Activated CD8-positive, alpha-beta T cell treated with anti-CD3 and anti-CD28 coated beads, Interleukin-2, amount 10 ng/mL, durations not matched to agents 7 days and 5 days (primary cell): Measurements from ENCODE around the gene TLCD2. TPM values are rescaled to one million over a fixed set of nuclear protein-coding genes. Genes with fewer than 3 reads are reported as not detected.
"Not testable (repeated sequence)": the region's sequence is repeated elsewhere in the genome, so short reads cannot be mapped to it uniquely, and the experiment has no call there.

Source experiments
- ATAC-seq: fragments of 150-1000 bp; cut with Tn5 transposase; one replicate; pipeline ENCODE4 v1.10.0; 2021; ENCODE audit warnings: moderate library complexity
- CTCF ChIA-PET: fragments of 350-600 bp; sonication (Branson Sonifier 250); formaldehyde crosslinking; loops from one replicate; lab custom pipeline; 2021; ENCODE audit warnings: antibody characterized with exemption; lab: Charles Lee
- POLR2A ChIA-PET: fragments of 350-600 bp; sonication (Branson Sonifier 250); formaldehyde crosslinking; loops from one replicate; lab custom pipeline; 2021; ENCODE audit warnings: antibody characterized with exemption; lab: Charles Lee
- DNase-seq: peaks from one replicate; pipeline ENCODE4 v3.0.0-alpha.2; 2020
- H3K27ac Mint-ChIP-seq: one replicate; pipeline ENCODE4 v1.8.0; 2021; ENCODE audit warnings: mild to moderate bottlenecking, mixed read lengths
- H3K27me3 Mint-ChIP-seq: one replicate; pipeline ENCODE4 v1.8.0; 2021; ENCODE audit warnings: low read depth, mixed read lengths
- H3K36me3 Mint-ChIP-seq: one replicate; pipeline ENCODE4 v1.8.0; 2021; ENCODE audit warnings: low read depth, mixed read lengths
- H3K4me1 Mint-ChIP-seq: one replicate; pipeline ENCODE4 v1.8.0; 2021; ENCODE audit warnings: low read depth, mixed read lengths
- H3K4me3 Mint-ChIP-seq: one replicate; pipeline ENCODE4 v1.8.0; 2021; ENCODE audit warnings: mild to moderate bottlenecking, mixed read lengths
- H3K9me3 Mint-ChIP-seq: one replicate; pipeline ENCODE4 v1.8.0; 2022; ENCODE audit warnings: mixed read lengths; ENCODE audit not compliant: insufficient read depth
- total RNA-seq, 2 experiments: library from RNA; stranded (reverse); gene quantifications; one replicate each; pipeline ENCODE4 v1.2.3, GENCODE V29; 2021

TLCD2 gene
- total RNA-seq, 2 experiments from 2014 or later: 0.13 TPM; not detected in 1

DNA sequence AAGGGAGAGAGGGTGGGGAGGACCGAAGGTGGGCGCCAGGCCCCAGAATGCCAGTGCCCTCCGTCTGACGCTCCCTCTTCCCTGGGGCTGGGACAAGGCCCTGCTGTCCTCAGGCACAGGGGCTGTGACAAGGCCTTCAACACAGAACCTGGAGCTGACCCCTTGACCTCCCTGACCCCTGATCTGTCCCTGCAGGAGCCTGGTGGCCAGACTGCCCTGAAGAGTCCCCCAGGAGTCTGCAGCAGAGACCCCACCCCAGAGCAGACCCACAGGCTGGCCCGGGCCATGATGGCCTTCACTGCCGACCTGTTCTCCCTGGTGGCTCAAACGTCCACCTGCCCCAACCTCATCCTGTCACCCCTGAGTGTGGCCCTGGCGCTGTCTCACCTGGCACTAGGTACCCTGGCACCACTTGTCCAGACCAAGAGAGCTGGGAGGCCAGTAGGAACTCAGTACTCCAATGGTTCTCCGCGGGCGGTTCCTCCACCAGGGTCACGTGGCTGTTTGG, 35.4 kb upstream of the TLCD2 start:
- POLR2A ChIA-PET: no interaction called here
- H3K4me1 Mint-ChIP-seq: no peaks in the 10 kb centered on the region
- H3K36me3 Mint-ChIP-seq: no peaks in the 10 kb centered on the region
- DNase-seq: no peak
- H3K27me3 Mint-ChIP-seq: no peaks in the 10 kb centered on the region
- no peaks in the 10 kb centered on the region for H3K9me3 Mint-ChIP-seq
- no peak overlapping the region for H3K27ac Mint-ChIP-seq
- CTCF ChIA-PET: no interaction called here
- ATAC-seq: no peak
- no peak overlapping the region for H3K4me3 Mint-ChIP-seq

DNA sequence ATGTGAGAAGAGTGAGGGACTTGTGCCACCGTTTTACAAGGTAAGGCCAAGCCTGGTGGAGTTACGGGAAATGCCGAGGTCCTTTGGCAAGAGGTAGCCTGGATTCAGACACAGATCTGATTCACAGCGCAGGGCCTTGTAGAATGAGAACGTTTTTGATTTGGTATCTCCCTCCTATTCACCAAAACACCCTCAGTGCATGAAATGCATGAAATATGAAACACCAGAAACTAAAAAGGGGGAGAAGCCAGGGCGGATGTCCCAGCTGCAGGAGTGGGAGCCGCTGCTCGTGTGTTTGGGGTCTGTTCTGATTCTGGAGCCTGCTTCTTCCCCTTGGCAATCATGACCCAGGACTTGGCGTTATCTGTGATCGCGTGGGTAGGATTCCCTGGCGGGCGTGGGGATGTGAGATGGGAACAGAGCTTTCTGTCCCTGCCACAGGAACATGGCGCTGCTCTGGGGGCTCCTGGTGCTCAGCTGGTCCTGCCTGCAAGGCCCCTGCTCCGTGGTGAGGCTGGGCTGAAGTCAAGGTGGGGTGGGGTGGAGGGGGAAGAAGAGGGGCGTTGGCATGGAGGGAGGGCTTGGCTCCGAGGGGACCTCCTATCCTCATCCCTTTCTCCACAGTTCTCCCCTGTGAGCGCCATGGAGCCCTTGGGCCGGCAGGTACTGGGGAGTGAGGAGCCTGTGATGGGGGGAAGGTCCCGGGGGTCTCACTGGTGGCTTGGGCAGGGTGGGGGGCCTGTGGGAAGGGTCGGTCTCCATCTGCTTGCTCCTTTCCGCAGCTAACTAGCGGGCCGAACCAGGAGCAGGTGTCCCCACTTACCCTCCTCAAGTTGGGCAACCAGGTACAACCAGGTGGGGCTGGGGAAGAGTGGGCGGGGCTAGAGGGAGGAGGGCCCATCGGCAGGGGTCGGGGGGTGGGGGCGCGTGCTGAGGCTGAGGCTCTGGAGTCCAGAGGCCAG, 34.7 kb upstream of the TLCD2 start:
- POLR2A ChIA-PET: no interaction called here
- CTCF ChIA-PET: no interaction called here
- ATAC-seq (no peak), DNase-seq (no peak)
- Mint-ChIP-seq H3K9me3 (no peaks in the 10 kb centered on the region), H3K27me3 (no peaks in the 10 kb centered on the region), H3K4me3 (no peak overlapping the region), H3K27ac (no peak overlapping the region), H3K4me1 (no peaks in the 10 kb centered on the region), H3K36me3 (no peaks in the 10 kb centered on the region)

DNA sequence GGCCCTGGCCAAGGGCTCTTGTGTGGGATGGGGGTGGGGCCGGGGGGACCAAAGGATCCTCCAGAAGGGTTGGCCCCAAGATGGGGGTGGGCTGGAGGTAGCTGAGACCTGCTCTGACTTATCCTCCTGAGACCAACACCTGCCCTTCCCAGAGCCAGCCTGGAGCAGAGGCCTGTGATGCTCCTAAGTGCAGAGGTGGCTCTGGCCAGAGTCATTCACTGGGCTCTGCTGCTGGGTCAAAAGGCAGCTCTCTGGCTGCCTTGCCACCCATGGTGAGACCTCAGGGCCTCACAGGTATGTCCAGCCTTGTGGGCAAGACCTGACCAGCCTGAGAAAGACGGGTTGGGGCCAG, 32.9 kb upstream of the TLCD2 start:
- CTCF ChIA-PET: no interaction called here
- no peak overlapping the region for H3K4me3 Mint-ChIP-seq
- no peaks in the 10 kb centered on the region for H3K4me1 Mint-ChIP-seq
- no peak overlapping the region for H3K27ac Mint-ChIP-seq
- H3K9me3 Mint-ChIP-seq: no peaks in the 10 kb centered on the region
- no peaks in the 10 kb centered on the region for H3K27me3 Mint-ChIP-seq
- H3K36me3 Mint-ChIP-seq: no peaks in the 10 kb centered on the region
- DNase-seq (no peak), ATAC-seq (no peak)
- POLR2A ChIA-PET: interaction anchor here (1.0 kb wide), 1 partner anchor 14 kb away, joined by 3 read pairs; no protein-coding TSS in a partner anchor

DNA sequence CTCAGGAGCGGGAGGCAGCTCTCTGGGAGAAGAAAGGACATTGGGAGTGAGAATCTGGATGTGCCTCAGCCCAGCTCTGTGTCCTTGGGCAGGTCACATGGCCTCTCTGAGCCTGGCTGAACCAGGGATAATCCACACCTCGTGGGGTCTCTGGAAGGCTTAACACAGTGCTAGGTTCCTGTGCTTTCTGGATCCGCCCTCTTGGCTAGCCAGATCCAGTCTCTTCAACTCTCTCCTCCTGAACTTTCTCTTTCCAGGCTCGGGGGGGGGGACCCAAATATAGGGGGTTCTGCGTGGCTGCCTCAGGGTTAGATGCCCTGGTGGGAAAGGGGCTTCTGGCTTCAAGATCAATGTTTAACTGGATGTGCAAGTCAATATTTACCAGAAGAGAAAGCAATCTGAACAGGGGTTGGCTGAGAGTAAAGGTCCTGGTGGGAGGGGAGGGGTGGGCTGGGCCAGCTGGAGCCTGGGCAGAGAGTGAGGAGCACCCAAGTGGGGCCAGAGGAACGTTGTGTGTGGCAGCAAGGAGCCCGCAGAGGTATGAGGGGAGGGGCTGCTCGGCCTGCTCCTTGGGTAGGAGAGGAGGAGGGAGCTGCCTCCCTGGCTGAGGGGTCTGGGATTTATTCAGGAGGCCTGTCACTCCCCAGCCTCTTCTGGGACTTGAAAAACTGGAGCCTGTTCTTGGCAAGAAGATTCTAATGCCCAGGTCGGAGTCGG, 32.4 kb upstream of the TLCD2 start, which contains the start of gene SERPINF2:
TSS of gene SERPINF2 (plus strand) at position 501 of the 717 bp plus-strand sequence. CDS start 2,125 bp downstream, outside the sequence.
- Mint-ChIP-seq H3K9me3 (no peaks in the 10 kb centered on the region), H3K4me3 (no peak within 1 kb of the TSS), H3K27ac (no peak within 1 kb of the TSS), H3K27me3 (no peaks in the 10 kb centered on the region), H3K4me1 (no peaks in the 10 kb centered on the region), H3K36me3 (peaks cover 2% of the 10 kb centered on the region)
- DNase-seq: no peak
- ATAC-seq: no peak
- ChIA-PET CTCF (no interaction called here), POLR2A (interaction anchor here (1.0 kb wide), 1 partner anchor 15 kb away, joined by 3 read pairs; no protein-coding TSS in a partner anchor)

DNA sequence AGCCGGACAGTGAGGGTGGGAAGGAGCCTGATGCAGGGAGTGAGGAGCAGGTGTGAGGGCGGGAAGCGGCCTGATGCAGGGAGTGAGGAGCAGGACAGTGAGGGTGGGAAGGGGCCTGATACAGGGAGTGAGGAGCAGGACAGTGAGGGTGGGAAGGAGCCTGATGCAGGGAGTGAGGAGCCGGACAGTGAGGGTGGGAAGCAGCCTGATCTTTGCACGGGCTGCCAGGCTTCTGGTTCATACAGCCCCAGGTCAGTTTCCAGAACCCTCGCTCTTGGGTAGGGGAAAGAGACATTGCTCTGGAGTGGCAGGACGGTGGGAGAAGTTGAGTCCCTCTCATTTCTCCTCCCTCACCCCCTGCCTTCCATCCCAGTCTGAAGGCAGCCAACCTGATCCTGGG, 31.7 kb upstream of the TLCD2 start:
- H3K4me3 Mint-ChIP-seq, CTCF ChIA-PET, H3K9me3 Mint-ChIP-seq, H3K36me3 Mint-ChIP-seq, POLR2A ChIA-PET, H3K27ac Mint-ChIP-seq, H3K27me3 Mint-ChIP-seq, H3K4me1 Mint-ChIP-seq, DNase-seq, ATAC-seq: not testable (repeated sequence)

DNA sequence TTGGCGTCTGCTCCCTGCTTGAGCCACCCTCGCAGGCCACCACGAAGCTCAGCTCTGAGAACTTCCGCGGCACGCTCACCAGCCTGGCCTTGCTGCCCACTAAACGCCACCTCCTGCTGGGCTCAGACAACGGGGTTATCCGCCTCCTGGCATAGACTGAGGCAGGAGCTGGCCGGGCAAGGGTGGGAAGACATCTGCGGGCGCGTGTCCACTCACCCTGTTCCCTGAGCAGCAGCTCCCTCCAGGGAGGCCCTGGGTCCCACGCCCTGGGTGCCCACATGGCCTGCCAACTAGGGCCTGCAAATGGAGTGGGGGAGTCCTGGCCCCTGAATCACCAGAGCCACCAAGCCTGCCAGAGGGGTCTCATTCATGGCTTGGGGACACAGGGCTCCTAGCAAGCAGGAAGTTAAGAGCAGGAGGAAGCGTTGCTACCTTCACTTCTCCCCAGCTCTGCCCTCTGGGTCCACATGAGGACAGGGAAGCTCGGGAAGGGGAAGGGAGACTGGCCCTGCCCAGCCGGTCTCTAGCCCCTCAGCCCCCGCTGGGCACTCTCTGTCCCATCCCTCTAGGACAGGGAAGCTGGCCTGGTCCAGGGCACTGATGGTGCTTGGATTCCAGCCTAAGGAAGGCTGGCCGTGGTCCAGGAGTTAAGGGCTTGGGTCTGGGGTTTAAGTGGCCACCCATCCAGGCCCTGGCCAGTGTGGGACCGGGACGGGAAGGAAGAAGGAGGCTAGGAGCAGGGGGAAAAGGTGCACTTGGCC, 27.5 kb upstream of the TLCD2 start:
- H3K27ac Mint-ChIP-seq: no peak overlapping the region
- POLR2A ChIA-PET: interaction anchor here (1.1 kb wide), 1 partner anchor 9 kb away, joined by 3 read pairs; no protein-coding TSS in a partner anchor

DNA sequence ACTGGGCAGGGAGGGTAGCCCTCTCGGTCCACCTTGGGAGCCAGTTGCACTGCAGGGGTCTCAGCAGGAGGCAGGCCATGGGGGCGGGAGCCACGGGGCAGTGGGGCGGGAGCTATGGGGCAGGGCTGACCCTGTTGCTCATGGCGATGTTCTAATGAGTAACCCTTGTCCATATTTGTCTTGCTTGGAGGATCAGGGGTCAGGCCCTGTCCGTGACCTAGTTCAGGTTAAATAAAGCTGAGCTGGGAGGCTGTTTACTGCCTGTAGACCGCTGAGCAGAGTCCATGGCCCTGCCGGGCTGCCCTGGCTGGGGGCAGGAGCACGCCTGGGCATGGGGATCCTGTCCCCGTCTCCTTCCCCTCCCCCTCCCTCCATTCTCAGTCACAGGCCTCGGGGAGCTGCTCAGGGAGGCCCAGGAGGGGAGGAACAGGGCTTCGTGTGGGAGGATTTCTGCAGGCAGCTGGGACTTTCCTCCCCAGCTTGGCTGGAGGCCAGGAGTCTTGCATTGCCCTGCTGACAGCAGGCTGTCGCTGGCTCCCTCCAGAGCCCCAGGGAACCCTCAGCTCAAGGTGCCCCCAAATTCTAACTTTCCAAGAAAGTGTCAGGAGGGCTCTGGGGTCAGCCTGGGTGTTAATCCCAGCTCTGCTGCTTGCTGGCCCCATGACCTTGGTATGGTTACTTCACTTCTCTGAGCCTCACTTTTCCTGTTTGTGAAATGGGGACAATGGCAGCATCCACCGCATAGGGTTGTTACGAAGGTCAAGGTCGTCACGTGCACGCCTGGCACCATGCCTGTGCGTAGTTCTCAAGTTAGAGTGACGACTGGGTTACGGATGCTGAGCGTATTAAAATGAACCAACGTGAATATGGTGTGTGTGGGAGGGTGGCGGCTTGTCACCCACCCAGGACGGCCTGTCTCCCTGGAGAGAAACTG, 26.4 kb upstream of the TLCD2 start:
- H3K4me1 Mint-ChIP-seq: peaks cover 11% of the 10 kb centered on the region
- ATAC-seq (no peak), DNase-seq (no peak)
- H3K27ac Mint-ChIP-seq: no peak overlapping the region
- no peaks in the 10 kb centered on the region for H3K27me3 Mint-ChIP-seq
- ChIA-PET POLR2A (no interaction called here), CTCF (interaction anchor here (1.4 kb wide), 1 partner anchor 19 kb away, joined by 5 read pairs; no protein-coding TSS in a partner anchor)
- no peaks in the 10 kb centered on the region for H3K9me3 Mint-ChIP-seq
- H3K36me3 Mint-ChIP-seq: peaks cover 12% of the 10 kb centered on the region
- H3K4me3 Mint-ChIP-seq: no peak overlapping the region

More for the DNA sequence above, 27.5 kb upstream of the TLCD2 start:
- Mint-ChIP-seq H3K9me3 (no peaks in the 10 kb centered on the region), H3K4me1 (peaks cover 11% of the 10 kb centered on the region), H3K4me3 (no peak overlapping the region), H3K36me3 (peaks cover 12% of the 10 kb centered on the region), H3K27me3 (no peaks in the 10 kb centered on the region)
- DNase-seq: no peak
- CTCF ChIA-PET: interaction anchor here (1.4 kb wide), 1 partner anchor 20 kb away, joined by 5 read pairs; no protein-coding TSS in a partner anchor
- ATAC-seq: no peak

DNA sequence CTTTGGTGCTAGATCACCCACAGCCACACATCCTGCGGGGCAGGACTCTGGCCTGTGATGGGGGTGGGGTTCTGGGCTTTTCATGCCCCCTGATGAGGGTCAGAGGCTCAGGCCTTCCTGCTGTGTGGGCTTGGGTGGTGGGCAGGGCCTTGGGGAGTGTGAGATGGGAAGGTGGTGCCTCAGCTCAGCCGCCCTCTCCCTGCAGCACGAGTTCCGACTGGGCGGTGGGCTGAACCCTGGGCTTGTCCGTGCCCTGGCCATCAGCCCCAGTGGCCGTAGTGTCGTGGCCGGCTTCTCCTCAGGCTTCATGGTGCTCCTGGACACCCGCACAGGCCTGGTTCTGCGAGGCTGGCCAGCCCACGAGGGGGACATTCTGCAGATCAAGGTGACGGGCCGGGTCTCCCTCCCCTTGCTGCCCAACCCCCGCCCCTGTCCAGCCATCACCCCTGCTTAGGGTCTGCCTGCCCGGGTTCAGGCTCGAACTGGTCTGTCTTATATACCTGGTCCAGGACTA, 25.7 kb upstream of the TLCD2 start:
- ChIA-PET CTCF (no interaction called here), POLR2A (no interaction called here)
- H3K4me1 Mint-ChIP-seq: peaks cover 11% of the 10 kb centered on the region
- no peak overlapping the region for H3K27ac Mint-ChIP-seq
- no peaks in the 10 kb centered on the region for H3K9me3 Mint-ChIP-seq
- DNase-seq (no peak), ATAC-seq (no peak)
- no peak overlapping the region for H3K4me3 Mint-ChIP-seq
- peaks cover 12% of the 10 kb centered on the region for H3K36me3 Mint-ChIP-seq
- H3K27me3 Mint-ChIP-seq: no peaks in the 10 kb centered on the region

DNA sequence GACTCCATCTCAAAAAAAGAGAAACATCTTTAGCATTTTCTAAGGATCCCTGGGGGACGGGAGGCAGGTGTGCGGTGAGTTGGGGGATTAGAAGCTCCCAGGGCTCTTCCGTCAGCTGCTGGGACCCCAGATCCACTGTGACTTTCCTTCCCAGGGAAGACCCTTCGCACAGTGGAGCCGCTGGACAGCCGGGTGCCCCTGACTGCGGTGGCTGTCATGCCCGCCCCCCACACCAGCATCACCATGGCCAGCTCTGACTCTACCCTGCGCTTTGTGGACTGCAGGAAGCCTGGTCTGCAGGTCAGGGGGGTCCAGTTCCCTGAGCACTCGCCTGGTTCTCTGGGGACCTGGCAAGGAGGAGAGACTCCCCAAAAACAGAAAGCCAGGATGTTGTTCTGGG, 25.2 kb upstream of the TLCD2 start:
- H3K9me3 Mint-ChIP-seq: no peaks in the 10 kb centered on the region

DNA sequence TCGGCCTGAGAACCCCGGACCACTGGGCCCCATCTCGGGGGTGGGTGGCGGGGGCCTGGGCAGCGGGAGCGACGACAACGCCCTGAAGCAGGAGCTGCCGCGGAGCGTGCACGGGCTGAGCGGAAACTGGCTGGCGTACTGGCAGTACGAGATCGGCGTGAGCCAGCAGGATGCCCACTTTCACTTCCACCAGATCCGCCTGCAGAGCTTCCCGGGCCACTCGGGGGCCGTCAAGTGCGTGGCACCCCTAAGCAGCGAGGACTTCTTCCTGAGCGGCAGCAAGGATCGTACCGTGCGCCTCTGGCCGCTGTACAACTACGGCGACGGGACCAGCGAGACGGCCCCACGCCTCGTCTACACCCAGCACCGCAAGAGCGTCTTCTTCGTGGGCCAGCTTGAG, 23.6 kb upstream of the TLCD2 start:
- peaks cover 20% of the 10 kb centered on the region for H3K4me1 Mint-ChIP-seq
- no peaks in the 10 kb centered on the region for H3K27me3 Mint-ChIP-seq
- ChIA-PET POLR2A (no interaction called here), CTCF (no interaction called here)
- H3K9me3 Mint-ChIP-seq: no peaks in the 10 kb centered on the region
- no peak for DNase-seq
- H3K27ac Mint-ChIP-seq: no peak overlapping the region
- no peak for ATAC-seq
- no peak overlapping the region for H3K4me3 Mint-ChIP-seq
- H3K36me3 Mint-ChIP-seq: peaks cover 22% of the 10 kb centered on the region

More for the DNA sequence above, 25.2 kb upstream of the TLCD2 start:
- ATAC-seq (no peak), DNase-seq (no peak)
- Mint-ChIP-seq H3K36me3 (peaks cover 12% of the 10 kb centered on the region), H3K27me3 (no peaks in the 10 kb centered on the region), H3K4me1 (peaks cover 11% of the 10 kb centered on the region), H3K27ac (no peak overlapping the region), H3K4me3 (no peak overlapping the region)
- CTCF ChIA-PET: no interaction called here
- POLR2A ChIA-PET: no interaction called here
